Lower leg skin (tissue), 3 donors: ENCODE data around the gene RASGRP2.

Experiments used
- POLR2A ChIP-seq, 2 donors: fragments of 450-650 bp; IDR thresholded peaks; one replicate each; pipeline ENCODE4 v1.6.1; 2016 to 2017; ENCODE audit warnings: antibody characterized with exemption in 2 of 2, mild to moderate bottlenecking in 1 of 2, moderate library complexity in 1 of 2
- TF ChIP-seq, protein P1 (sequence below), 3 donors: fragments of 450-650 bp; IDR thresholded peaks; one replicate each; pipeline ENCODE4 v1.5.1; 2016; ENCODE audit warnings: antibody characterized with exemption in 3 of 3, mild to moderate bottlenecking in 3 of 3, moderate library complexity in 2 of 3

DNA sequence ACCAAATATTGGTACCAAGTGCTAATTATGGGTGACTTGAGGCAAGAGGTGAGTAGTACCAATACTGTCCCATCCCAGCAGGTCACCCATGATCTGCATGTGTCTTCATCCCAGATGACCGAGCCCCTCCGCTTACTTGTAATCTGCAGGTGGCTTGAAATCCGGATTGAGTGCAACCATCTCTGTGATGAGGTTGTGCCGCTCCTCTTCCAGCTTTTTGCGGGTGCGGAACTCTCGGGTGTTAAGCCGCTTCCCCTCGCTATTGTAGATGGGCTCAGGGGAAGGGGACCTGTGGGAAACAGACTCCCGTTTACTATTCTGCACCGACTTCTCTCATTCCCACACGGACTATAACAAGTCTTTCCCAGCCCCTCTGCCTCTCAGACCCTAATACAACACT lies 26.2 kb upstream of the RASGRP2 start:
- TF ChIP-seq, protein P1, sequence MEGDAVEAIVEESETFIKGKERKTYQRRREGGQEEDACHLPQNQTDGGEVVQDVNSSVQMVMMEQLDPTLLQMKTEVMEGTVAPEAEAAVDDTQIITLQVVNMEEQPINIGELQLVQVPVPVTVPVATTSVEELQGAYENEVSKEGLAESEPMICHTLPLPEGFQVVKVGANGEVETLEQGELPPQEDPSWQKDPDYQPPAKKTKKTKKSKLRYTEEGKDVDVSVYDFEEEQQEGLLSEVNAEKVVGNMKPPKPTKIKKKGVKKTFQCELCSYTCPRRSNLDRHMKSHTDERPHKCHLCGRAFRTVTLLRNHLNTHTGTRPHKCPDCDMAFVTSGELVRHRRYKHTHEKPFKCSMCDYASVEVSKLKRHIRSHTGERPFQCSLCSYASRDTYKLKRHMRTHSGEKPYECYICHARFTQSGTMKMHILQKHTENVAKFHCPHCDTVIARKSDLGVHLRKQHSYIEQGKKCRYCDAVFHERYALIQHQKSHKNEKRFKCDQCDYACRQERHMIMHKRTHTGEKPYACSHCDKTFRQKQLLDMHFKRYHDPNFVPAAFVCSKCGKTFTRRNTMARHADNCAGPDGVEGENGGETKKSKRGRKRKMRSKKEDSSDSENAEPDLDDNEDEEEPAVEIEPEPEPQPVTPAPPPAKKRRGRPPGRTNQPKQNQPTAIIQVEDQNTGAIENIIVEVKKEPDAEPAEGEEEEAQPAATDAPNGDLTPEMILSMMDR (IDR thresholded peaks at IDR 0.05), result no peak
- no peak for TF ChIP-seq POLR2A (IDR thresholded peaks at IDR 0.05)
